ENCODE data around the gene RAD51C. TPM values are rescaled to one million over a fixed set of nuclear protein-coding genes. Genes with fewer than 3 reads are reported as not detected.
A peak's percentile ranks its signal among the peaks of the same experiment; 100 is the strongest.

The RAD51C gene
- polyA plus RNA-seq, 1 of the 3 experiments (the other 2 are of a cell fraction) = 36.1 TPM

- no peaks in the 10 kb centered on the region for H3K27me3 ChIP-seq (ENCODE audit: insufficient read depth)
- no peak overlapping the region for H2AFZ ChIP-seq (ENCODE audit: low read depth)
- H3K4me1 ChIP-seq (ENCODE audit: control insufficient read depth in 1 of 2, insufficient read depth in 2 of 2, low read depth in 1 of 2, low read length in 1 of 2) = no peaks in the 10 kb centered on the region
- H3K79me2 ChIP-seq (ENCODE audit: insufficient read depth) = no peaks in the 10 kb centered on the region
- ChIA-PET POLR2A (no interaction called here), CTCF (interaction anchor here (0.6 to 2.7 kb wide), 8 partner anchors 12 to 300 kb away, joined by 3 to 22 read pairs (median 4); no protein-coding TSS in a partner anchor)
- no peak overlapping the region for H3K4me2 ChIP-seq
- peaks cover 4 to 11% of the 10 kb centered on the region in 2 experiments for H3K36me3 ChIP-seq (replicated peaks in 1 of 2; ENCODE audit: control insufficient read depth in 1 of 2, insufficient read depth in 2 of 2, low read length in 1 of 2)
- H4K20me1 ChIP-seq (ENCODE audit: insufficient read depth) = no peaks in the 10 kb centered on the region
- WGBS (ENCODE audit: low lambda C conversion rate) = 92% methylated on average over 3 of the region's 3 CpGs
- H3F3A ChIP-seq (replicated peaks; ENCODE audit: insufficient read depth) = peaks cover 5% of the 10 kb centered on the region
- no peak overlapping the region for H3K9ac ChIP-seq
- H3K4me3 ChIP-seq (ENCODE audit: low read depth in 2 of 2, low read length in 1 of 2) = no peak overlapping the region
- TF ChIP-seq USF2 (IDR thresholded peaks at IDR 0.05; ENCODE audit: borderline replicate concordance, low read depth, low read length) (no peak), SIN3A (IDR thresholded peaks at IDR 0.05; ENCODE audit: borderline replicate concordance, low read depth, low read length) (no peak), EZH2phosphoT487 (IDR thresholded peaks at IDR 0.05; ENCODE audit: borderline replicate concordance, low read depth) (no peak), RCOR1 (IDR thresholded peaks at IDR 0.05; ENCODE audit: low read length) (no peak), RXRA (IDR thresholded peaks at IDR 0.05; ENCODE audit: borderline replicate concordance, low read depth) (no peak), GATA2 (CRISPR knock-in tag; IDR thresholded peaks at IDR 0.05) (no peak), FOSL2 (IDR thresholded peaks at IDR 0.05; ENCODE audit: borderline replicate concordance, low read depth) (no peak), GABPA (IDR thresholded peaks at IDR 0.05; ENCODE audit: low read depth) (no peak)
- no peak for DNase-seq
- no peak overlapping the region for H3K27ac ChIP-seq (ENCODE audit: low read depth in 2 of 2, low read length in 1 of 2)
- H3K9me2 ChIP-seq = no peaks in the 10 kb centered on the region
- no peaks in the 10 kb centered on the region for H3K9me3 ChIP-seq
Observed at GRCh38 chr17:58706351-58707140, 14.1 kb downstream of the RAD51C start.

GRCh38 chr17:58710948-58711552 is 18.6 kb downstream of the RAD51C start:
- Histone ChIP-seq H3K9ac (no peak overlapping the region), H4K20me1 (ENCODE audit: insufficient read depth) (no peaks in the 10 kb centered on the region), H3K79me2 (ENCODE audit: insufficient read depth) (no peaks in the 10 kb centered on the region), H3K4me2 (no peak overlapping the region), H3K4me3 (ENCODE audit: low read depth in 2 of 2, low read length in 1 of 2) (no peak overlapping the region; a peak in 1 of 4 replicates), H2AFZ (ENCODE audit: low read depth) (no peak overlapping the region), H3K27ac (ENCODE audit: low read depth in 2 of 2, low read length in 1 of 2) (no peak overlapping the region), H3F3A (replicated peaks; ENCODE audit: insufficient read depth) (no peaks in the 10 kb centered on the region), H3K36me3 (replicated peaks in 1 of 2; ENCODE audit: control insufficient read depth in 1 of 2, insufficient read depth in 2 of 2, low read length in 1 of 2) (peaks cover 4 to 19% of the 10 kb centered on the region in 2 experiments), H3K9me2 (no peaks in the 10 kb centered on the region), H3K9me3 (no peaks in the 10 kb centered on the region), H3K27me3 (ENCODE audit: insufficient read depth) (no peaks in the 10 kb centered on the region), H3K4me1 (ENCODE audit: control insufficient read depth in 1 of 2, insufficient read depth in 2 of 2, low read depth in 1 of 2, low read length in 1 of 2) (no peaks in the 10 kb centered on the region)
- peak; percentile 97 for TF ChIP-seq RAD21 (IDR thresholded peaks at IDR 0.05; ENCODE audit: low read length)
- TF ChIP-seq GABPA (IDR thresholded peaks at IDR 0.05; ENCODE audit: low read depth) = no peak
- TF ChIP-seq CTCF (IDR thresholded peaks at IDR 0.05) = peak; percentile 99
- peak; percentile 84 for TF ChIP-seq SMC3 (IDR thresholded peaks at IDR 0.05; ENCODE audit: low read depth, low read length)
- ChIA-PET CTCF (interaction anchor here (0.5 to 5.8 kb wide), 89 partner anchors 9 to 448 kb away, joined by 3 to 204 read pairs (median 4); partner anchors contain the start of genes PPM1E, RAD51C and TEX14), POLR2A (interaction anchor here (0.6 kb wide), 1 partner anchor 294 kb away, joined by 4 read pairs; no protein-coding TSS in a partner anchor)
- WGBS (ENCODE audit: low lambda C conversion rate) = 53% methylated on average over 4 of the region's 4 CpGs
- peak; percentile 49 for DNase-seq
